NCI-H1417 (cell line): Measurements from ENCODE around the gene ZNF226.
"Not testable (repeated sequence)": the region's sequence is repeated elsewhere in the genome, so short reads cannot be mapped to it uniquely, and the experiment has no call there.

ENCODE experiments used
- DNase-seq, 3 experiments: peaks; one replicate each; lab custom pipeline; 2025; lab: John Stamatoyannopoulos, UW

Gene ZNF226

GRCh38 chr19:44164673-44165512 is at the start of gene ZNF226:
Gene ZNF226 (plus strand): TSS chr19:44165100. CDS start chr19:44170081, 4,981 bp downstream.
- DNase-seq, result peak; percentile 86 to 98 (median 98)

GRCh38 chr19:44121162-44121561 is 43.7 kb upstream of the ZNF226 start:
- DNase-seq, result not testable (repeated sequence)

GRCh38 chr19:44131955-44132354 is 32.9 kb upstream of the ZNF226 start:
- DNase-seq, result no peak

- DNase-seq, result peak; percentile 41 to 86 (median 46)
Observed at GRCh38 chr19:44141191-44142058, 23.5 kb upstream of the ZNF226 start, which contains the start of gene ZNF234. Gene ZNF234 (plus strand): TSS chr19:44141554. CDS start chr19:44144633, 3,079 bp downstream.

- DNase-seq, result no peak
Observed at GRCh38 chr19:44142059-44142433, 22.9 kb upstream of the ZNF226 start.

- DNase-seq, result no peak
Observed at GRCh38 chr19:44149776-44150175, 15.1 kb upstream of the ZNF226 start.

- DNase-seq, result no peak
Observed at GRCh38 chr19:44151491-44151890, 13.4 kb upstream of the ZNF226 start.

- no peak for DNase-seq
Observed at GRCh38 chr19:44156475-44156874, 8.4 kb upstream of the ZNF226 start.

- DNase-seq, result no peak
Observed at GRCh38 chr19:44163789-44164188, 1.1 kb upstream of the ZNF226 start.

- DNase-seq, result no peak
Observed at GRCh38 chr19:44164327-44164672, 600 bp upstream of the ZNF226 start.

GRCh38 chr19:44170660-44171059 is 5.8 kb downstream of the ZNF226 start:
- DNase-seq, result not testable (repeated sequence)

GRCh38 chr19:44176590-44176989 is 11.7 kb downstream of the ZNF226 start:
- DNase-seq, result no peak

GRCh38 chr19:44180968-44181367 is 16.1 kb downstream of the ZNF226 start:
- DNase-seq, result no peak

GRCh38 chr19:44182145-44182544 is 17.2 kb downstream of the ZNF226 start:
- DNase-seq, result no peak

- no peak for DNase-seq
Observed at GRCh38 chr19:44190020-44190419, 25.1 kb downstream of the ZNF226 start.

GRCh38 chr19:44192127-44192526 is 27.2 kb downstream of the ZNF226 start:
- DNase-seq, result no peak

- no peak for DNase-seq
Observed at GRCh38 chr19:44196772-44197171, 31.9 kb downstream of the ZNF226 start.

GRCh38 chr19:44202470-44202869 is 37.6 kb downstream of the ZNF226 start:
- no peak for DNase-seq

GRCh38 chr19:44202974-44203373 is 38.1 kb downstream of the ZNF226 start:
- no peak for DNase-seq

GRCh38 chr19:44203877-44204276 is 39.0 kb downstream of the ZNF226 start:
- DNase-seq, result not testable (repeated sequence)

- DNase-seq, result no peak
Observed at GRCh38 chr19:44204772-44205171, 39.9 kb downstream of the ZNF226 start.

- peak; percentile 88 to 96 (median 95) for DNase-seq
Observed at GRCh38 chr19:44207126-44207803, 42.4 kb downstream of the ZNF226 start.
